NOMO-1 treated with dmso at 0.1 percent for 144 hours (cell line): ENCODE measurements around the gene KDELR3.
A peak's percentile ranks its signal among the peaks of the same experiment; 100 is the strongest.

Experiments used
- DNase-seq: peaks from one replicate; lab custom pipeline; 2025; ENCODE audit not compliant: unreplicated experiment; lab: John Stamatoyannopoulos, UW

Gene KDELR3

DNA sequence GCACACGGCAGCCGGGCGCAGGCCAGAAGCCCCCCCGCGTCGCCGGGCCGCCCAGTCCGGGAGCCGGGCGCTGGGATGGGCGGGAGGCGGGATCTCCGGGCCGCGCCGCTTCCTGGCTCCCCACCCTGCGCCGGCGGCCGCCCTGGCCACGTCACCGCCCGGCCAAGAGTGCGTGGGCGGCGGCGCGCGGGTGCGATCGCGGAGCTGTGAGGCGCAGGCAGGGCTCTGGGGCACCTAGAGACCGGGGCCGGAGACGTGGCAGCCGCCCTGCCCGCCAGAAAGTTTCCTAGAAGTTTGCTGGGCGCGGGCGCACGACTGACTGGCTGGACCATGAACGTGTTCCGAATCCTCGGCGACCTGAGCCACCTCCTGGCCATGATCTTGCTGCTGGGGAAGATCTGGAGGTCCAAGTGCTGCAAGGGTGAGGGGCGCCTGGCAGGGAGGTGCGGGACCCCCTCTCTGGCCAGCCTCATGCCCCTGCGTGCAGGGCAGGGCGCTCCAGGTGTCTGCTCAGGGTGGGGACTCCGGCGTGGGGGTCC is at the start of gene KDELR3:
Gene KDELR3 (plus strand): TSS at position 193 of the 539 bp plus-strand sequence. CDS start 138 bp downstream, at position 331.
- DNase-seq: no peak

DNA sequence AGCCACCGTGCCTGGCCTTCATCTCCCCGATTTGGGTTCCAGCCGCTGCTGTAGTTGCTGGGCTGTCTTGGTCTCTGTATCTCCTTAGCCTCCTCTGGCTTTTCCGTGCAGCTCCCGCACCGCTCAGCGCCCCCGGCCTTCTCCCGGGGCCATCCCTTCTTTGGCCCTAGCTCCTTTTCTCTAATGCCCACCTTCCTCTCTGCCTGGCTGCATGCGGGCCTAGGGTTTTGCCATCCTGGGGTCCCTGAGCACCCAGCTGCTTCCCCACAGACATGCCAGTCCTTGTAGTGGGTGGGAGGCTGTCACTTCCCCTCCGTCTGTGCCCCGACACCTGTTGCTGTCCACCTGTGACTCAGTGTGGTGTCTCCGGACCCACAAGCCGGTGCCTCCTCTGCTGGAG is 49.3 kb upstream of the KDELR3 start:
- no peak for DNase-seq

- no peak for DNase-seq
Measured at GRCh38 chr22:38419121-38419857, 48.6 kb upstream of the KDELR3 start.

DNA sequence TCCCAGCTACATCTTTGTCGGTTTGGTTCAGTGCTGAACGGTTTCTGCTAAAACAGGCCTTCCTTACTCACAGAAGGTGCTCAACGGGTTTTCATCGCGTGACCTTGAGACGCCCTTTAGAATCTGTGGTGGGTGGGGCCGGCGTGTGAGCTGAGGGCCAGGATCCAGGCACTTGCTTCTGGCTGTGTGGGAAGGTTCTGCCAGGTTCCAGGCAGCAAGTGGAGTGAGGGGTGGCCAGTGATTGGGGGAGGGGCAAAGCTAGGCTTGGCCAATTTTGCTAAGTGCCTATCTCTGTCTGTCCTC is 48.1 kb upstream of the KDELR3 start:
- DNase-seq: no peak

GRCh38 chr22:38420734-38421133 is 47.2 kb upstream of the KDELR3 start:
- no peak for DNase-seq

GRCh38 chr22:38422611-38423511 is 45.0 kb upstream of the KDELR3 start:
- no peak for DNase-seq

DNA sequence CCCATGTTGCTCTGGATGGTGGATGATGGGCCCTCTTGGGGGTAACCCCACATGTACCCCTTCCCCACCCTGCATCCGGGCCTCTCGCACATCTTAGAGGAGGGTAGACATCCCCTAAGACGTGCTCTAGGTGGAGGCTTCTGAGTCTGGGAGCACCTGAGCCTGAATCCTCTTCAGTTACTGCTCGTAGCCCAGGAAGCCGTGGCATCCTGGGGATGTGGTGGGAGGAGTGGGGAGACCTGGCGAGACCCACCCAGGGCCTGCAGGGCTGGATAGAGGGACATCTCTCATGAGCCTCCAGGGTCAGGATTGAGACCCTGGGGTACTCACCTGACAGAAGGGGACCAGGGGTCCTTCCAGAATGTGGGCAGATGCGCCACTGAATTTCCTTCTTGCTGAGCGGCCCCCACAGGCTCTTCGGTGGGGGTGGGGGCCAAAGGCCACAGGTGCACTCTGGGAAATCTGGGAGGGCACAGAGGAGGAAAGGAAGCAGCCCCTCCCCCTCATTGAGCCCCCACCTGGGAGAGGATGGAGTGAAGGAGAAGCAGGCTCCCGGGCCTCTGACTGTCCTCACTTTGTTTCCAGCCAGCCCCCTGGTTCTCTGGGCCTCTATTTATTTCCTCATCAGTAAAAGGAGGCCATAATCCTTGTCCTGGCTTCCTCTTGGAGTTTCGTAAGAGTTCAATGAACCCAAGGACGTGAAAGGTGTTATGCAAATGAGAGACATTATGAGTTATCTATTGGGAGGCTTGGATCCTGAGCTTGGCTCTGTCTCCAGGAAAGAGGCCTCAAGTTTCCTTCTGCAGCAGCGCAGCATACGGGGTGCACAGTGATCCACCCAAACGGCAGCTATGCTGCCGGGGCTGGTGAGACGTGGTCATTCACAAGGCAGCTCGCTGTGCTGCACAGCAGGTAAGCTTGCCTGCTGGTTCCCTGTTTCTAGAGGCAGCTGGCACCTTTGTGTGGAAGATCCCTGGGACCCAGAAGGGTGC is 44.1 kb upstream of the KDELR3 start:
- DNase-seq: peak; percentile 27

DNA sequence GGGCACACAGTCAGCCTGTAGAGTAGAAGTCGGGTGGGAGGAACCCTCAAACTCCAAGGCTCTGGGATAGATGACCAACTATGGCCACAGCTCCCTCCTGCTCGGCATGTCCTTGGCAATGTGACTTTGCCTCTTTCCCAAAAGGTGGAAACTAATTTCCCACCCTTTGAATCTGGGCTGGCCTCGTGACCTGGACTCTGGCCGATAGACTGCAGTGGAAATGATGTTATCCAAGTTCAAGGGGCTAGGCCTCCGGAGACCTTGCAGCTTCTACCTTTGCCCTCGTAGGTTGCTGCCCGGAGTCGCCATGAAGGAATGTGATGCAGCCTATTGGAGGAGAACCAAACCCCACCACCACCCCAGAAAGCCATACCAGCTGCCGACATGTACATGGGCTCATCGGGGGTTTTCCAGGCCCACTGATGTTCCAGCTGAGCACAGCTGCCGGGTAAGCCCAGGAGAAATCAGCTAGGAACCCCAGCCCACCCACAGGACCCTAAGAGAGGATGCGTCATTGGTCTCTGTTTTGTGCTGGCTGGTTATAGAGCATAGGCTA is 43.3 kb upstream of the KDELR3 start:
- no peak for DNase-seq

DNA sequence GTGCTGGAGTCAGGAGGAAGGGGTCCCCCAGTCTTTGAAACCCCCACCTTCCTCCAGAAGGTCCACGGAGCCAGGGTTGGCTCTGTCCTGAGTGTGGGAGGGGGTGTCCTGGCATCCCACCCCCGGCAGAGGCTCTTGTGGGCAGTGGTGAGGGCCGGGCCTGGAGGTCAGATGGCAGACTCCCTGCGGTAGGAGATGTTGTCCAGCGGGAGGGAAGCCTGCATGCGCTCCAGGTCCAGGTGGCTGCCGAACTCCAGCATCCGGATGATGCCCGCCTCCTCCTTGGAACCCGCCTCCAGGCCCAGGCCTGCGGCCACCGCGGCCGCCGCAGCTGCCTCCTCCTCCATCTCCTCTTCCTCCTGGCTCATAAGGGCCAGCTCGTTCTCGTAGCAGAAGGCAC is 41.3 kb upstream of the KDELR3 start:
- no peak for DNase-seq

DNA sequence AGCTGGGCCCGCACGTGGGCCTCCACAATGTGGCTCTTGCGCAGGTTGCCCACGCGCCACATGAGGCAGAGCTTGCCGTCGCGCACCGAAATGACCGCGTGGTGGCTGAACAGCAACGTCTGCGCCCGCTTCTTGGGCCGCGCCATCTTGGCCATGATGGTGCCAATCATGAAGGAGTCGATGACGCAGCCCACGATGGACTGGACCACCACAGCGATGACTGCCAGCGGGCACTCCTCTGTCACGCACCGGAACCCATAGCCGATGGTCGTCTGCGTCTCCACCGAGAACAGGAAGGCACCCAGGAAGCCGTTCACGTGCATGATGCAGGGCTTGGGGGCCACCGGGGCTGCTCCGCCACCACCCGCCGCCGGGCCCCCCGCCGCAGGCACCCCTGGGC is 40.4 kb upstream of the KDELR3 start:
- DNase-seq: no peak

GRCh38 chr22:38427940-38428339 is 40.0 kb upstream of the KDELR3 start:
- no peak for DNase-seq

DNA sequence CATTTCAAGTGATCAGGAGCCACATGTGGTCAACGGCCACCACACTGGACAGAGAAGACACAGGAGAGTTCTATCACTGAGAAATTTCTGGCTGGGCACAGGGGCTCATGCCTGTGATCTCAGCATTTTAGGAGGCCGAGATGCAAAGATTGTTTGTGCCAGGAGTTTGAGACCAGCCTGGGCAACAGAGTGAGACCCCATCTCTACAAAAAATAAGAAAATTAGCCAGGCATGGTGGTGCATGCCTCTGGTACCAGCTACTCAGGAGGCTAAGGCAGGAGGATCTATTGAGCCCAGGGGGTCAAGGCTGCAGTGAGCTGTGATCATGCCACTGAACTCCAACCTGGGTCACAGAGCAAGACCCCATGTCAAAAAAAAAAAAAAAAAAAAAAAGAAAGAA is 39.2 kb upstream of the KDELR3 start:
- no peak for DNase-seq

DNA sequence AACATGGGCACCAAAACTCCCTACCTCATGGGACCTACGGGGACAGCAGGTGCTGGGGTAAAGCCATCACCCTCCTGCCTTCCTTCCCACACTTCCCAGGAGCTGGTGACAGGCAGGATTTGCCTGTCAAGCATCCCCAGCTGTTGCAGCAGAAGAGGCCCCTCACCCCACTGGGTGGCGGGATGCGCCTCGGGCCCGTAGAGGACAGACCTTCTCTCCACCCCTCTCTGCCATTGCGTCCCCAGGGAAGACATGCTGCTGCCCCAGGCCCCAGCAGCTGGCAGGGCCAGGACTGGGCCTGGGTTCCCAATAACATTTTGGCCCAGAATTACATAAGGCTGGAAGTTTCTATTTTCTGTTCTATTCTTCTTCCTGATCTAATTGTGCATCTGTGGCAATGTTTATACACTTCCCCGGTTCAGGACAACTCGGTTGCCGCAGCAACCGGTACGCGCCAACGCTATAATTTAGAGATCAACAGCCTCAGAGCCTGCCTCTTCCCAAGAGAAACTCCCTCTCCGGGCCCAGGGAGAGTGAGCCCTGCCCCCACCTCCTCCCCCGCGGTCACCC is 38.3 kb upstream of the KDELR3 start:
- DNase-seq: no peak

GRCh38 chr22:38431266-38432010 is 36.5 kb upstream of the KDELR3 start:
- DNase-seq: no peak

- DNase-seq: no peak
Measured at GRCh38 chr22:38432264-38432663, 35.6 kb upstream of the KDELR3 start.

GRCh38 chr22:38433871-38434270 is 34.0 kb upstream of the KDELR3 start:
- no peak for DNase-seq

DNA sequence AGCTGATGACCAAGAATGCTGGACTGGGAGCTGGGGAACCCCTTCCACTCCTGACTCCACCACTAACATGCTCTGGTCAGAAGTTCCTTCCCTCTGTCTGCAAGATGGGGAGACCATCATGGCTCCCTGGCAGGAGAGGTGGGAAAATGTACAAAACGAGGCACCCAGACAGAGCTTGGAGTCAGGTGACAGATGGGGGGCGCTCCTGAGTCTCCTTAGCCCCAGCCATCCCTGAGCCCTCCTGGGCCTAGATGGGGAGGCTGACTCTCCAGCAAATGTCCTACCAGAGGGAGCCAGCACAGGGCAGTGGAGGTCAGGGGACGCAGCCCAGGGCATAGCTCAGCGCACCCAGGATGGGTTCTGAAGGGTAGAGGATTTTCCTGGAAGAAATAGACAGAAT is 32.9 kb upstream of the KDELR3 start:
- DNase-seq: no peak

GRCh38 chr22:38435965-38436364 is 31.9 kb upstream of the KDELR3 start:
- no peak for DNase-seq

DNA sequence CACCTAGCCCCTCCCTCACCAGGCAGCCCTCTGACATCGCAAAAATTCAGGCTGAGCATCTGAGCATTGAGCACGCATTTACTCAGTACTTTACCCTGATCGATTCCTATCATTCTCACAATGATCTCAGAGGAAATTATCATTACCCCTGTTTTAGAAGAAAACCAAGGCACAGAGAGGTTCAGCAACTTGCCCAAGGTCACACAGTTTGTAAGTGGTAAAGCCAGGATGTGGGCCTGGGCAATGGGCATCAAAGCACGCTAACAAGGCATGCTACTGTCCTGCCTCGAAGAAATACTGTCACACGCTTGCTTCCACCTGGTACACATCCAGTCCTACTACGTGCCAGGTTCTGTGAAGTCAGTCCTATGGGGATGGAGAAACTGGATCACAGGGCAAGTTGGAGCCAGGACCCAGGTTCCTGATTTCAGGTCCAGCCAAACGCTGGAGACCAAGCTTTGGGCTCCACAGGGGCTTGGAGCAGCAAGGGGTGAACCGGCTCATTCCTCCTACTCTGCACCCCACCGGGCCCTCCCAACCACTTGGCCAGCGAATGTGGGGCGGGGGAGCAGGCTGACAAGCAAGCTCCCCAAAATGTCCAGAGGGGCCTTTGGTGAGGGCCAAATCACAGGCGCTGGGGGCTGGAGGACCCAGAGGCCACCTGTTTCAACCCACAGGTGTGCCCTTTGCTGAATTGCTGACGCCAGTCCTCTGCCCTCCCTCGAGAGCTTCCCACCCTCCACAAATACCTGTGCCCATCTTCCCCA is 31.1 kb upstream of the KDELR3 start:
- DNase-seq: no peak
